Measurements from ENCODE around the gene KRT3.

The KRT3 gene

GRCh38 chr12:52795694-52796428 is at the start of gene KRT3:
KRT3 (minus strand) TSS chr12:52796117; CDS start chr12:52796042, 75 bp downstream.
- no peaks in the 10 kb centered on the region for H3K36me3 ChIP-seq (replicated peaks)
- H3K4me3 ChIP-seq (ENCODE audit: low read depth, low read length), result no peak within 1 kb of the TSS
- H3K27ac ChIP-seq, result no peak within 1 kb of the TSS
- in situ Hi-C loops (cut with HindIII; ENCODE audit: low pct_ligation_motif_present, low sequenced_read_pairs), result no loop called here
- DNase-seq, result no peak
- TF ChIP-seq CTCF (IDR thresholded peaks at IDR 0.05; ENCODE audit: low read depth, low read length, missing control alignments), result no peak
- peaks cover 3% of the 10 kb centered on the region for H3K27me3 ChIP-seq (replicated peaks)

GRCh38 chr12:52844386-52844785 is 48.5 kb upstream of the KRT3 start:
- Histone ChIP-seq H3K27me3 (replicated peaks) (no peaks in the 10 kb centered on the region), H3K4me3 (ENCODE audit: low read depth, low read length) (no peak overlapping the region), H3K27ac (no peak overlapping the region), H3K36me3 (replicated peaks) (no peaks in the 10 kb centered on the region)
- no peak for DNase-seq
- no peak for TF ChIP-seq CTCF (IDR thresholded peaks at IDR 0.05; ENCODE audit: low read depth, low read length, missing control alignments)
- in situ Hi-C loops (cut with HindIII; ENCODE audit: low pct_ligation_motif_present, low sequenced_read_pairs), result no loop called here

GRCh38 chr12:52839436-52840105 is 43.7 kb upstream of the KRT3 start:
- no peak overlapping the region for H3K27ac ChIP-seq
- in situ Hi-C loops (cut with HindIII; ENCODE audit: low pct_ligation_motif_present, low sequenced_read_pairs), result no loop called here
- DNase-seq, result no peak
- no peaks in the 10 kb centered on the region for H3K36me3 ChIP-seq (replicated peaks)
- H3K27me3 ChIP-seq (replicated peaks), result no peaks in the 10 kb centered on the region
- TF ChIP-seq CTCF (IDR thresholded peaks at IDR 0.05; ENCODE audit: low read depth, low read length, missing control alignments), result no peak
- no peak overlapping the region for H3K4me3 ChIP-seq (ENCODE audit: low read depth, low read length)

GRCh38 chr12:52838609-52839435 is 42.9 kb upstream of the KRT3 start:
- DNase-seq, result no peak
- no peak overlapping the region for H3K4me3 ChIP-seq (ENCODE audit: low read depth, low read length)
- no peak overlapping the region for H3K27ac ChIP-seq
- in situ Hi-C loops (cut with HindIII; ENCODE audit: low pct_ligation_motif_present, low sequenced_read_pairs), result no loop called here
- no peak for TF ChIP-seq CTCF (IDR thresholded peaks at IDR 0.05; ENCODE audit: low read depth, low read length, missing control alignments)
- H3K27me3 ChIP-seq (replicated peaks), result no peaks in the 10 kb centered on the region
- no peaks in the 10 kb centered on the region for H3K36me3 ChIP-seq (replicated peaks)

GRCh38 chr12:52837781-52838608 is 42.1 kb upstream of the KRT3 start:
- TF ChIP-seq CTCF (IDR thresholded peaks at IDR 0.05; ENCODE audit: low read depth, low read length, missing control alignments), result peak; percentile 32
- in situ Hi-C loops (cut with HindIII; ENCODE audit: low pct_ligation_motif_present, low sequenced_read_pairs), result no loop called here
- no peak overlapping the region for H3K4me3 ChIP-seq (ENCODE audit: low read depth, low read length)
- H3K27me3 ChIP-seq (replicated peaks), result no peaks in the 10 kb centered on the region
- DNase-seq, result peak; percentile 35
- no peaks in the 10 kb centered on the region for H3K36me3 ChIP-seq (replicated peaks)
- H3K27ac ChIP-seq, result peak overlapping the region; percentile 74

All from brain microvascular endothelial cell (primary cell).